ENCODE data around the gene KY.

KY gene

DNA sequence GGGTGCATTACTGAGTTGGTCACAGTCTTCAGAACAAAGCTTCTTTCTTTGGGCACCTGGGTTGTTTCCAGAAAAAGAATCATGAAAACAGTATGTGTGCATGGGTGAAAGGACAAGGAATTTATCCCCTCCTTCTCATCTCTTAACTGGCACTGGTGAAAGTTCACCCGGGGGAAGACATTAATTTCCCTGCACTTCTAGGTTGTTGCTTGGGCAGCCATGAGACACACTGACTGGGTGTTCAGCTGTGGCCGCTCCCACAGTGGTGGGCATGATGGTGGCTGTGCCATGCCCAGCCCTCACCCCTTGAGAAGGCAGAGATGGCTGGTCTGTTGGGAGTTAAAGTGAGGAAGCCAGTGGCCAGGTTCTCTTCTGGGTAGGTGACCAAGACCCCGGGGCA is 16.6 kb upstream of the KY start:
- DNase-seq, result no peak

DNA sequence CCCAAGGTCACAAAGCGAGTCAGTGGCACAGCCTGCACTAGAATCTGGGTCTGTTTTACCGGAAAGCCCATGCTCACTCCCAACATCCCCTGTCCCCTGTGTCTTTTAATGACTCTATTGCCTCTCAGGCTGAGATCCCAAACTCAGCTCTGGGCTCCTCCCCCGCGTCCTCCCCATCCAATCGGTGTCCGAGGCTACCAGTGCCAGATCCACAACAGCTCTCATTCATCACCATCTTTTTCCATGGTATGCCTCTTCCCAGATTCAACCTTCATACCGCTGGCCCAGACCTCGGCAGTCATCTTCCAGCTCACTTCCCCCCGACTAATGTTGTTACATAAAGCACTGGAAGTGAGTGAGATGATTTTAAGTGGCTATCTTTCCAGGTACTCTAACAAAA is 16.1 kb upstream of the KY start:
- no peak for DNase-seq

DNA sequence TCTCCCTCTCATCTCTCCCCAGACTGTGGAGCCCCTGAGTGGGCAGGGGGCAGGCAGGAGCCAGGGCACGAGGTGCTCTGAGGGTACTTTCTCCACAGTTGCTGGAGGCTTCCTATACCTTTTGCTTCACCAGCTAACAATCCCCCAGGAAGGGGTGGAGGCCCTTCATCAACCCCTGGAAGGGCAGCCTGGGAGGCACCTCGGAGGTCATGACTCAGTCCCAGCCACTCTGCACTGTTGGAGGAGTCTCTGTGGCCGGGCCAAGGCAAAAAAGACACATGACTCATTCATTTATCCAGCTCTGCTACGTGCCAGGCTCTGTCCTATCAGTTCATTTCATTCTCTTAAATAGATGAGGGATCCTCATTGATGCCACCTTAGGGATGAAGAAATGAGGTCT is 15.6 kb upstream of the KY start:
- no peak for DNase-seq

DNA sequence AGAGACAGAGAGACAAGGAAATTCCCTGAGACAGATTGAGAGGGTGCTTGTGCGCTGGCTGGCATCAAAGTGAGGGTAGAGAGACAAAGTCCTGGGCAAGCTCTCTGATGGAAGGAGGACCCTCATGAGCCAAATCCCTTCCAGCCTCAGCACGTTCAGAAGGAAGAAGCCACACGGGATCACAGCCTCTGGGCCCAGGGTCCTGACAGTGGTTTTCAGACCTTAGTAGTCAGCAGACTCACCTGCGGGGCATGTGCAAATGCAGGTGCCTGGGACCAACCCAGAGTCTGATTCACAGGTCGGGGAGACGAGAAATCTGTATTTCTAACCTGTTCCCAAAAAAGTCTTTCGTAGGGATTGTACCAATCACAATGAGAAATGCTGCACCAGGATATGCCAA is 15.2 kb upstream of the KY start:
- no peak for DNase-seq

DNA sequence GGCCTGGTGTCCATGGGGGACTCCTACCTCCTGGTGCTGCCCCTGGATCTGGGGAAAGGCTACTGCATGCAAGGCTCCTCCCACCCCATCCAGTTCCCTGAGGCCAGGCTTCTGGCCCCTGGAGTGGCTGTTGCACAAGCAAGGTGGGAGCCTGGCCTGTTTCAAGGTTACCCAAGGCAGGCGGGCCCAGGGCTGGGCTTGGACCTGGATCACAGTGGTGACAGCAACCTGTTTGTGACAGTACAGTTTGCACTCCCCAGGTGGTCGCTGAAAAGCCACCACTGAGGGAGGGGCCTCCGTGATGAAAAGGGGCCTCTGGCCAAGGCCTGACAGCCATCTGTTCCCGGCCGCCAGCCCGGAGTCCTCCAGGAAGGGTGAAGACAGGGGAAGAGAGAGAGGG is 14.4 kb upstream of the KY start:
- DNase-seq, result no peak

DNA sequence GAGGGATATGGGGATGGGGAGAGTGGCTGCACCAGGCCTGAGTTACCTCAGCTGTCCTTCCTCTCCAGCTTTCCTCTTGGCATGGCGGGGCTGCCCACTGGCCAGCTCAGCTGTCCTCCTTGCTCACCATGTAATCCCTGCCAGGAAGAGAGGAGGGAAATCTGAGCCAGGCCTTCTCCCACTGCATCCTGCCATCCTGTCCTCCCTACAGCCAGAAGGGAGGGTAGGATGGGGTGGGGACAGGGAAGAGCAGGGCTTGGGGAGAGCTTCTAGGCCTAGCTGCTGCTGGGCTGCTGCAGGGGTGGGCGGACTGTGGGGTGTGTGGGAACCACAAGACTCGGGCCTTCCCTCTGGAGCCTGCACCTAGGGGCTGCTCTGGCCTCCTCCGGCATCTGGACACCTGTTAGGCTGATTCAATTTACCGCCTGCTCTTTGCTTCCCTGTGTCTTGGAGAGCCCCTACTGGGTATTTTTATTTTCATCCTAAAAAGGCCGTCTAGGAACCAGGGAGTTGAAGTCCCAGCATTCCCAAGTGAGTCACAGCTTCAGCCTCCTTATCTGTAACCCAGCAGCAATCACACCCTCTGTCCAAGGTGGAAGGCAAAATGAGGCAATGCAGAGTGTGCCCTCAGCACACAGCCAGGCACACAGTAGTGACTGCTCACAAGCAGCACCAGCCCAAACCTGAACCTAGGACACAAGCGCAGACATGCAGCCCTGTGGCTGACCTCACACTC is 13.1 kb upstream of the KY start:
- DNase-seq, result no peak

DNA sequence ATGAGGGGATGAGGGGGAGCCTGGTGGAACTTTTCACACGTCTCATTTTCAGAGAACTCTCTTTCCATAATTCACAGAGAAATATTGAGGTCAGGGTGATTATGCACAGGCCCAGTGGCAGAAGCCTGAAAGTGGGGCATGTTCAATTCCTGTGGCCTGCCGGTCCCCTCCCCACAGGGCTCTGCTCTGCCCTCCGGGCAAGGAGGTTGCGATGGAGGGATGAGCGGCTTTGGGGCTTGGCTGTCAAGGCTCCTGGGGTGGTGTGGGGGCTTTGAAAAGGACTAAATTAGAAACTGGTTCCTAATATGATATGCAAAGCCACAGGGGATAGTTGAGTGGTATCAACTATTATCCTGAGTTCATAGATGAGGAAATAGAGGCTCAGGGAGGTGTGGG is 9.2 kb upstream of the KY start:
- no peak for DNase-seq

DNA sequence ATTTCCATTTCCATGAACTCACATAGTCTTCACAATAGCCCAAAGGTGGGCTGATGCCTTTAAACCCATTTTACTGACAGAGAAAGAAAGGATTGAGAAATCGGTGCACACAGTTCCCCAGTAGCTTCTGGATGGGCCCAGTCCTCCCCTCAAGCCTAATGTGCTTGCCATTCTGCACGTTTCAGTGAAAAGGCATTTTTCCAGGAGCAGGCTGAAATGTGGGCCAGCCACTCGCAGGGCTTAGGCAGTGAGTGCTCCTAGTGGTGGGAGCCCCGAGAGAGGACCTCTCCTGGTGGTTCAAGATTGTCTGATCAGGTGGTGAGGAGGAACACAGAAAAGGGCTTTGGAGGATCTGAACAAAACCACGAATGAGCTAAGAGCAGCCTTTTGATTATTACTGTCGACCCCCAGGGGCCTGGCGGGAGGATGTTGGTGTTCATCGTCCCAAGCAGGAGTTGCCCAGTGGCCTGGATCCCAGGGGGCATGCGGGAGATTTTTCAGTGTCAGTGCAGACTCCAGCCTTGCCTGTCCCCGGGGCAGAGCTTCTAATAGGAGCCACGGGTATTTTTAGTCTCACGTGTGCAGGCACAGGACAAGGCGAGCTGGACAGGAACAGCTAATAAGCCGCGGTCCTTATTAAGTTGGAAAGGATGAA is 8.7 kb upstream of the KY start:
- no peak for DNase-seq

DNA sequence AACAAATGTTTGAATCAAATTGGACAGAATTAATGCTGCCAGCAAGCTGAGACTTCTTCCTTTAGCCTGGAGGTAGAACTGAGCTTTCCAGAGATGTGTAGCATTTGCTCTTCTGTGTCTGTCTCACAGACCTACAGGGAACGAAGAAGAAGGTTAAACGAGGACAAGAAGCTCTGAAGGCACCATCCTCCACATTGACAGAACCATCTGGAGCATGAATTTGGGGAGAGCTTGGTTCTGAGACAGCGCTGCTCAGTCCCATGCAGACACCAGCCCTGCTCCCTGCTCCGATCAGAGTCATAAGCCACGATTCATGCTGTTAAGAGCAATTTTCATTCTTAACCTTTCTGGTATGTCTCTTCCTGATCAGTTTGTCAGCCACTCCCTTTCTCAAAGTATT is 7.7 kb upstream of the KY start:
- no peak for DNase-seq

DNA sequence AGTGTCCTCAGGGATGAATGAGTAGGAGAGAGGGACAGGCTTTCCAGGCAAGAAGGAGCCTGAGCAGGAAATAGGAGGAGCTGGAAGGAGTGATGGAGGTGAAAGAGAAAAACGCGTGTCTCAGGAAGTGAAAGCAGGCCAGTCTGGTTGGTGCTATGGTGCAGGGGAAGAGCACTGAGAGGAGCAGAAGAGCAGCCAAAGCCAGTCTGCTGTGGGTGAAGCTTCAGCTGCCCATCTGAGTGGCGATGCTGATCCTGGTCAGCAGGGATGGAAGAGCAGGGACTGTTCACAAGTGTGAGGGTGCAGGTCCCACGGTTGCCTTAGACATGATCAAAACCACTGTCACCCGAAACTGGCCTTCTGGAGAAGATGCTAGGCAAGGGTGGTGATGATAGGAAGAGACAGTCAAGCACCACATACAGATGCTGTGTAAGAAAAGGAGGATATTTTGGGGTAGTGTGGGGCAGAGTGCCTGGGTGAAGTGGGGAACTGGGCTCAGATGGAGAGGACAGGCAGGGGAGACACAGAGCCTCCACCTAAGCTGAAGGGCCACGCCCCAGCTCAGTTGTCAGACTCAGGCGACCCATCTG is 5.5 kb upstream of the KY start:
- DNase-seq, result no peak

DNA sequence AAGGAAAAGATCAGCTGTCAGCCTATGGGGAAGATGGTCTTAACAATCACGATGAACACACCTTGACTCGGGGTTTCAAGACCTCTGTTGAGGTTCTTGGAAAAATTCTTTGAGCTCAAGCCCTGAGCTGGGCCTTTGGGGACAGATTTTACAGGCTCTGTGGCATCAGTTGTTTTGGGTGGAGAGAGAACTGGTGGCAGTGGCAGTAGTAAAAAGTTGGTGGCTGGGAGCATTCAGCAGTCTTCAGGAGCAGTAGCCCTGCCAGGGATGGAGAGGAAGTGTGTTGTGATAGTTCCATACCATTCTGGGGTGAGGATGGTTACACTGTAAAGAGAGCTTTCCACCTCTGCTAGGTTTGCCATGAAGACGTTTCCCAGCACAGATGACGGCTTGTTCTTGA is 4.9 kb upstream of the KY start:
- DNase-seq, result no peak

DNA sequence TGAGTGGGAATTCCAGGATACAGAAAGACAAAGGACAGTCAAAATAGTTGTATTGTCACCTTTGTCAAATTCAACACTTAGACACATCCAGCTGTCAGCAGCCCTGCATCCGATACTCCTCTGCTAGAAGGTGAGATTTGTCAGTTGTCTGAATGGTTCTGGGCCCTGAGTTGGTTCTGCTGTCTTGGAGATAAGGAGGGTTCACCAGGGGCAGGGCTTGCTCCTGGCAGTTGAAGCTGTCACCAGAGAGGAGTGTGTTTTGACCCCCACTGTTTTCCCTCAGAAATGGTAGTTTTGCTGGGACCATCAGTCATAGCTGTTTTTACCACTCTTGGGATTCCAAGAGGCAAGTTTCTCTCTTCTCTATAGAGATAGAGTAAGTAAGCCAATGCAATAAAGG is 3.2 kb upstream of the KY start:
- no peak for DNase-seq

DNA sequence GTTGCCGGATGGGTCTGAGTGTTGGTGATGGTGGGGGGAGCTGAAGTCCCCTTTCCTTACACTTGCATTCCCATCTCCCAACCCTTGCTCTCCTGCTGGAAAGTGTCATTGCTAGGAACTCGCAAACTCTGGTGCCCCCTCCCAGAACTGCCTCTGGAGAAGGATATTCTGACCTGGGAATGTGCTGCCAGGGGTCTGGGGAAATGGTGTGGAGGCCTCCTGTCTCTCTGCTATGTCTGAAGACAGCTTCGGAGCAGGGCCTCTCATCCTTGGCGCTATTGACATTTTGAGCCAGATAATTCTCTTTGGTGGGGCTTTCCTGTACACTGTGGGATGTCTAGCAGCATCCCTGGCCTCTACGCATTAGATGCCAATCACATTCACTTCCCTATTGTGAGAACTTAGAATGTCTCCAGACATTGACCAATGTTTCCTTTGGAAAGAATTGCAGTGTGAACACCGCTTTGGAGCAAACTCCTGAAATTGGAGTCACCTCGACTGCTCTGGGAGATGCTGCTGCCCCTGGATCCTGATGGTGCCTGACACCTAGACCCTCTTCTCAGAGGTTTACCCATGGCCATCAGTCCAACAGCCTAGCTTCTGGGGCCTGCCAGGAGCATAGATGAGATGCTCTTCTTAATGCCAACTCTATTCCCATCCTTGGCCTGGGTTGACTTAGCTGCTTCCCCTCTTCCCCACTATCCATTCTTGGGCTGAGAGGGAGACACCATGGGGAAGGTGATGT is 2.2 kb upstream of the KY start:
- no peak for DNase-seq

DNA sequence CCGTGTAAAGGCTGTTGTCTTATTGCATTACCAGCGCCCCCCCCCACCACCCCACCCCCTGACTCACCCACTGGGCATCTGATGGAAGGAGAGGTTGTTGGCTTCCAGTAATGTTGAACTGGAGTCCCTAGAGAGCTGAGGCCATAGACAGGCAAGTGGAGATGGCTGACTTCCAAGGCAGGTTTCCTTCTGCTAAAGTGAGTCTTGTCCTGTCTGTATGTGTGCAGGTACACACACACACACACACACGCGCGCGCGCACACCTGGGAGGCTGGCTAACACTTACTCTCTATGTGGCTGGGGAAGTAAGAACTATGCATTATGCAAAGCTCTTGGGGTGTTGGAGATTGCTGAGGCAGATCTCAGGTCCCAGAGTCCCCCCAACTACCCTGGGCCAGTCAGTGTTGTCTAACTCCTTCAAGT is 1.6 kb upstream of the KY start:
- DNase-seq, result no peak

DNA sequence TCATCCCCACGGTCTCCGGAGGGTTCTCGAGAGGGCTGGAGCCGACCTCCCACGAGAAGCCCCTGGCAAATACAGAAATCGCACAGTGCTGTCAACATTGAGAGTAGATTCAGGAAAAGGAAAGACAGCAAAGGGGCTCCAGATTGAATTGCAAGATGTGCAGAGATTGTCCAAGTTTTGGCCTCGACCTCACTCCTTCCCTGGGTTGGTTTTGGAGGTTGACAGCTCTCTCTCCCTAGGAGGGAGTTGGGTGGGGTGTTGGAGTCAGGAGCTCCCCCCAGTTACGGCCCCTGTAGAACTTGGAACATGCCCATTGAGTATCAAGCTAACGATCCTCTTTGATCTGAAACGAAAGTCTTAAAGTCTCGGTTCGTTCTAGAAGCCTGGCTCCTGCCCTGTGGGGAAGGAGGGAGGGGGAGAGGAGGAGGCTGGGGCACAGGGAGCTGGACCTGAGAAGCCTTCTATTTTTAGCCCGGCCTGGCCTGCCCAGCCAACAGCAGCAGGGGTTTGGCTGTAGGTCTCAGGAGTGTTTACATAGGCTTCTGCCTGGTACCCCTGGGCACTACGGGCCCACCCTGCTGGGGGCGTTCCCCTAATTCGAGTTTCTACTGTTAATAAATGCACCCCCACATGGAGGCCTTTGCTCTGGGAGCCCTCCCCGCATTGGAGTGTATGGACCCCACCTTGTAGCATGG is 672 bp upstream of the KY start:
- no peak for DNase-seq

DNA sequence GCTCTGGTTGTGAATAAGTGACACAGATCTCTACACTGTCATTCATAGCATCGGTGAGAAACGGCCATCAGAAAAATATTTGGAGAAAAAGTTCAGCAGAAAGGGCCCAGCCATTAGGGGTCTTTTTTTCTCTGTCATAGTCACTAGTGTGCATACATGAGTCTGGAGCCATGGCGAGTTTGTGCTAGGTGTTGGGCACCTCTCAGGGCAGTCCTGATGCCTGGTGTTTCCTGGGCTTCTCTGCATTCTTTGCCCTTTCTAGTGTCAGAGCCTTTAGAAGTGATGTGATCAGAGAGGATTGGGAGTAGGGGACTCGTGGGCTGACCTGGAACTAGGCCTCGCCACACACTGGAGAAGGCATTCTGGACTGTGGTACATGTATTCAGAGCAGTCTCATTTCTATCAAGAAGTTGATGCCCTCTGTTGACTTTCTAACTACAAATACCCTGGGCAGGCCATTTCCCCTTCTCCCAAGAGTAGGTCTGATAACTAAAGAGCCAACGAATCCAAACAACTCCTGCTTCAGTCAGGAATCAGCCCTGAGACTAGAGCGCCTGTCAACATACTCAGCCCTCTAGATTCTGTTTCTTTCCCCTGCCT is 1.6 kb downstream of the KY start:
- DNase-seq, result no peak

DNA sequence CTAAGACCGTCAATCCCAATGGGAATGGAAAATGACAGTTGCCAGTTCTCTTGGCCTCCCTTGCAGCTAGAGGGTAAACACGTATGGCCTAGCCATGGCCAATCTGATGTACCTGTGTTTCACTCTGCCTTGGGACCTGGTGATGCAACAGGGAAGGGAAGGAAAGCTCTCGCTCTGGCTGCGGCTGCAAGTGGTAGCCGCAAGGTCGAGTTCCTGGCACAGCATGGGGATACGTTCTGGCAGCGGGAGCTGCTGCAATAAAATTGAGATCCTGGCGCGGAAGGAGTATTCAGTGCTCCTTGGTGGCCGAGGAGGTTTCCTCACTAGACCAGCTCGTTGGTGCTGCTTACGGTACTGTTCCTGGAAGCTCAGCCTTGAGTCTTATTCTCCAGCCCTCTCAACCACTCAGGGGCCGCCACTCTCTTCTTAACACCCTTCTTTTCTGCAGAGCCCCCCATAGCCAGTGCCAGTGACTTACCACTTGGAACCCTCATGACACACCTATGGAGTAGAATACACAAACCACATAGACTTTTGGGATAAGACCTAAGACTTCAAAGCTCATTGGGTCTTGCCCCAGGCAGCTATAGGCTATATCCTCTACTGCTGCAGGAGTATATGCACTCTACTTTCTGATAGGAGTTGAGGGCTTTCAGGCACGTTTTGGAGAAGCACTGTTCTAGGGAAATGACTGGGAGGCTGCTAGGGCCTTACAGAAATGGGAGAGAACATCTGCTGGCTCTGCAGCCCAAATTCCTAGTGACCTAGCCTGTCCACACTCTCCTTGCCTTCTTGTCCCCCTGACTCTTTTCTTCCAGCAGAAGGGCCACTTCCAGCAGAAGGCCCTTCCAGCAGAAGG is 2.7 kb downstream of the KY start:
- DNase-seq, result no peak

DNA sequence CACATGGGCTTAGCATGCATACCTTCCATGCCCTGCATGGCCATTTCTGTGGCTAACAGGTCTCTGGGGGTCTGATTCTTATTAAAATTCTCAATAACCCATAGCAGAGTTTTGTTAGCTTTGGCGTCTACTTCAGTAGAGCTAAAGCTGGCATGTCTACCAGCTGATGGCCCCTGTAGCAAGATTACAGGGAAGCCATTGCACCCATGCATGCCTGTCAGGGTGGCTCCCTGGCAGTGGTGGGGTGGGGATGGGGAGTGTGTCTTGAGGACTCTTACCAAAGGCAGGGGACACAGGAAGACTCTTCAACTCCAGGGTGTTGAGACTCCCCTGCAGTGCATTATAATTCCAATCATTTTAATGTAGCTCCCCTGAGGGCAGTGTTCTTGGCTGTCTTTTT is 4.7 kb downstream of the KY start:
- DNase-seq, result no peak

DNA sequence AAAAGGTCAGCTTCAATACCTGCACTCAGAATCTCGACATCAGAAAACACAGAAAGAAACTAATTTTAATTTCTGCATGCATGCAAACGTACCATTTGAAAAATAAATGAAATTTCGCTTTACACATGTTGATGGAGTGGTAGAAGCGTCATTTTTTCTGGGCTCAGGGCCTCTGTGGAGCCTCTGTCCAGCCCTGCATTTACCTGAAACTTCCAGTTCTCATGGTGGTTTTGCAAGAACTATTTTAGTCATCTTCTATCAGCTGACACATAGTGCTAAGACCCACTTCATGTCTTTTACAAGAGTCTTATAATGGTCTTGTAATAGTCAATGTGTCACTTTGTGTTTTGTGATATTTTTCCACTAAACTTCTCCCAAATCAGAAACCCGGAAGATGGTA is 5.3 kb downstream of the KY start:
- DNase-seq, result no peak

DNA sequence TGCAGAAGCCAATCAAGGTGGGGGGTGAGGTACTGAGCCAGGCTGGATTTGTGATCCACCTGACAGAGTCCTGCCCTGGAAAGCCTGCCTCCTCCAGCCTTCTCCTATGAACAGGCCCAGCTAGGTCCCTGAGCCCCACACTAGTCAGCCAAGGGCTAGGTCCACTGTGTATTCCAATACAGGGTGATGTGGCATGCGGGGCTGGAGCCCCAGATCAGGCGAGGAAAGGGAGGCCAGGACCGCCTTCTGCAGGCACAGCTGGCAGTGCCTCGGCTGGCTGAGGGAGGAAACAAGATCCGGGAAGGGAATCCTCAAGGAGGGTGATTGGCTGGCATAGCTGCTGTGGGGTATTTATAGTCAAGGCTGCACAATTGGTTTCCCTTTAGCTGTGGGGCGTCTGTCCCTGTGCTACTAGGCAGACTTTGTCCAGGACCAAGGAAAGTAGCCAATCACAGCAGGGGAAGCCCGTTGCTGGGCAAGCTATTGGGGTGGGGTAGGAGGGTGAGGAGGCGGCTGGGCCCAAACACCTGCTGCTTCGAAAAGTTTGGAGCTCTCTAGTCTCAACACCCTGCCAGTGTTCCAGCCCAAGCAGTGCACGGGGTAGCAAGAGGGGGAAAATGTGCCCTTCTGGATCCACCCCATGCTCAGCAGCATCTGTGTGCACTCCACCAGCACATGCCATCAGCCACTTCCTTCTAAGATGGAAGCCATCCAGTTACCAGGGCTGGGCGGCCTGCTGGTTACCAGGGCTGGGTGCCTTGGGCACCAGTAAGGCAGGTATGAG is 5.9 kb downstream of the KY start:
- no peak for DNase-seq

DNA sequence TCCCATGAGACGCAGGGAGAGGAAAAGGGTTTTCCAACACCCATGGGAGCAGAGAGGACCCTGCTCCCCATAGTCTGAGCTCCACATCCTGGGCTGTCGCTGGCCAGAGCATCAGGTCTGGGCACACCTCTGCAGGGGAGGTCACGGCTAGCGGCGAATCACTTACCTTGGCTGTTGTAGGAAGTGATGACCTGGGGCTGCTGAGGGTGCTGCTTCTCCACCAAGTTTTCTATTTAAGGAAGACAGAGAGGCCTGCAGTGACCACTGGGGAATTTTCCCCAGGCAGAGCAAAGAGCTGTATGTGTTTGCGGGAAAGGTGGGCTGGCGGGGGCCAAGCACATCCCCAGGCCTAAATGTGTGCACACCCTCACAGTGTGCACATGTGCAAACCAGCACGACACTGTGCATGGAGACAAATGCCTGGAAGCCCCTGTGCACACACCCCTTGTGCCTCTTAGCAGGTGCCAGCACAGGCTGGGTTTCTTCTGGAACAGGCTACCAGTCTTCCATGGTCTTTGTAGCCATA is 7.6 kb downstream of the KY start:
- DNase-seq, result no peak

Data from hematopoietic multipotent progenitor cell treated with erythropoietin and hydrocortisone succinate and interleukin-3 and kit ligand, for 6 days (in vitro differentiated cells).